Immature natural killer cell (primary cell): Measurements from ENCODE around the gene VCX2. TPM values are rescaled to one million over a fixed set of nuclear protein-coding genes. Genes with fewer than 3 reads are reported as not detected.
"Not testable (repeated sequence)": the region's sequence is repeated elsewhere in the genome, so short reads cannot be mapped to it uniquely, and the experiment has no call there.

Source experiments
- DNase-seq, 3 donors: peaks; one replicate each; pipeline ENCODE4 v3.0.0; 2022; ENCODE audit warnings: mixed read lengths in 1 of 3
- H3K27ac Mint-ChIP-seq, 6 donors: one replicate each; pipeline ENCODE4 v1.8.0; 2020; ENCODE audit warnings: mixed read lengths in 6 of 6, mild to moderate bottlenecking in 5 of 6, inconsistent platforms in 4 of 6, moderate library complexity in 3 of 6
- H3K27me3 Mint-ChIP-seq, 3 donors: one replicate each; pipeline ENCODE4 v1.8.0; 2020 to 2021; ENCODE audit warnings: low read depth in 3 of 3, mild to moderate bottlenecking in 3 of 3, mixed read lengths in 3 of 3, moderate library complexity in 3 of 3, inconsistent platforms in 1 of 3
- H3K36me3 Mint-ChIP-seq, 3 donors: one replicate each; pipeline ENCODE4 v1.8.0; 2020; ENCODE audit warnings: mixed read lengths in 3 of 3, inconsistent platforms in 2 of 3, mild to moderate bottlenecking in 2 of 3
- H3K4me1 Mint-ChIP-seq, 2 donors: one replicate each; pipeline ENCODE4 v1.8.0; 2020; ENCODE audit warnings: inconsistent platforms in 2 of 2, mild to moderate bottlenecking in 2 of 2, mixed read lengths in 2 of 2, moderate library complexity in 1 of 2
- H3K4me3 Mint-ChIP-seq, 5 donors: one replicate each; pipeline ENCODE4 v1.8.0; 2020; ENCODE audit warnings: mild to moderate bottlenecking in 5 of 5, mixed read lengths in 5 of 5, inconsistent platforms in 3 of 5, moderate library complexity in 3 of 5
- H3K9me3 Mint-ChIP-seq, 6 donors: one replicate each; pipeline ENCODE4 v1.8.0; 2020; ENCODE audit warnings: mild to moderate bottlenecking in 6 of 6, mixed read lengths in 6 of 6, inconsistent platforms in 4 of 6, moderate library complexity in 3 of 6
- polyA plus RNA-seq, 3 donors: library from polyadenylated mRNA; unstranded; fragments of 300-500 nt; fragmentation: Illumina TruSeq; gene quantifications; one replicate each; pipeline ENCODE4 v1.2.3, GENCODE V29; 2021

The VCX2 gene
- polyA plus RNA-seq, 3 donors from 2014 or later = not detected

GRCh38 chrX:8144925-8145324 is 26.1 kb downstream of the VCX2 start:
- Mint-ChIP-seq H3K4me3 (no peak overlapping the region), H3K4me1 (no peaks in the 10 kb centered on the region), H3K27me3 (peaks cover 0 to 3% (median 2%) of the 10 kb centered on the region in 3 donors), H3K9me3 (peaks cover 0 to 18% (median 6%) of the 10 kb centered on the region in 6 donors), H3K36me3 (peaks cover 0 to 3% (median 0%) of the 10 kb centered on the region in 3 donors), H3K27ac (no peak overlapping the region)
- DNase-seq = no peak

GRCh38 chrX:8141896-8142295 is 29.2 kb downstream of the VCX2 start:
- Mint-ChIP-seq H3K4me3 (no peak overlapping the region), H3K36me3 (peaks cover 0 to 3% (median 0%) of the 10 kb centered on the region in 3 donors), H3K27ac (no peak overlapping the region), H3K27me3 (peaks cover 0 to 3% (median 2%) of the 10 kb centered on the region in 3 donors), H3K9me3 (peaks cover 0 to 4% (median under 1%) of the 10 kb centered on the region in 6 donors), H3K4me1 (no peaks in the 10 kb centered on the region)
- no peak for DNase-seq

- peaks cover 0 to 3% (median 0%) of the 10 kb centered on the region in 3 donors for H3K36me3 Mint-ChIP-seq
- H3K9me3 Mint-ChIP-seq = peaks cover 0 to 4% (median under 1%) of the 10 kb centered on the region in 6 donors
- DNase-seq = no peak
- no peak overlapping the region for H3K27ac Mint-ChIP-seq
- H3K4me3 Mint-ChIP-seq = no peak overlapping the region
- H3K4me1 Mint-ChIP-seq = no peaks in the 10 kb centered on the region
- H3K27me3 Mint-ChIP-seq = peaks cover 0 to 3% (median 2%) of the 10 kb centered on the region in 3 donors
Observed at GRCh38 chrX:8140986-8141744, 29.9 kb downstream of the VCX2 start.

- H3K36me3 Mint-ChIP-seq = peaks cover 0 to 3% (median 0%) of the 10 kb centered on the region in 3 donors
- no peaks in the 10 kb centered on the region for H3K4me1 Mint-ChIP-seq
- peaks cover 0 to 2% (median 0%) of the 10 kb centered on the region in 3 donors for H3K27me3 Mint-ChIP-seq
- H3K9me3 Mint-ChIP-seq = peaks cover 0 to 2% (median under 1%) of the 10 kb centered on the region in 6 donors
- no peak for DNase-seq
- no peak overlapping the region for H3K27ac Mint-ChIP-seq
- H3K4me3 Mint-ChIP-seq = no peak overlapping the region
Observed at GRCh38 chrX:8139716-8140115, 31.4 kb downstream of the VCX2 start.

GRCh38 chrX:8138252-8138651 is 32.8 kb downstream of the VCX2 start:
- DNase-seq = no peak
- H3K4me1 Mint-ChIP-seq = no peaks in the 10 kb centered on the region
- H3K4me3 Mint-ChIP-seq = no peak overlapping the region
- H3K36me3 Mint-ChIP-seq = no peaks in the 10 kb centered on the region
- no peak overlapping the region for H3K27ac Mint-ChIP-seq
- H3K9me3 Mint-ChIP-seq = peaks cover 0 to 16% (median 4%) of the 10 kb centered on the region in 6 donors
- H3K27me3 Mint-ChIP-seq = peaks cover 0 to 2% (median 2%) of the 10 kb centered on the region in 3 donors

- H3K27ac Mint-ChIP-seq = no peak overlapping the region
- H3K4me3 Mint-ChIP-seq = no peak overlapping the region
- no peak for DNase-seq
- H3K9me3 Mint-ChIP-seq = peaks cover 0 to 8% (median 0%) of the 10 kb centered on the region in 6 donors
- peaks cover 0 to 4% (median 0%) of the 10 kb centered on the region in 3 donors for H3K27me3 Mint-ChIP-seq
- H3K4me1 Mint-ChIP-seq = no peaks in the 10 kb centered on the region
- no peaks in the 10 kb centered on the region for H3K36me3 Mint-ChIP-seq
Observed at GRCh38 chrX:8126648-8127047, 44.4 kb downstream of the VCX2 start.

GRCh38 chrX:8126092-8126491 is 45.0 kb downstream of the VCX2 start:
- Mint-ChIP-seq H3K27me3 (peaks cover 0 to 4% (median 0%) of the 10 kb centered on the region in 3 donors), H3K9me3 (peaks cover 0 to 6% (median 0%) of the 10 kb centered on the region in 6 donors), H3K36me3 (no peaks in the 10 kb centered on the region), H3K4me1 (no peaks in the 10 kb centered on the region), H3K27ac (no peak overlapping the region), H3K4me3 (no peak overlapping the region)
- DNase-seq = no peak

- no peak for DNase-seq
- Mint-ChIP-seq H3K27ac (no peak overlapping the region), H3K9me3 (peaks cover 0 to 6% (median 0%) of the 10 kb centered on the region in 6 donors), H3K27me3 (peaks cover 0 to 4% (median 0%) of the 10 kb centered on the region in 3 donors), H3K4me1 (no peaks in the 10 kb centered on the region), H3K4me3 (no peak overlapping the region), H3K36me3 (no peaks in the 10 kb centered on the region)
Observed at GRCh38 chrX:8125566-8125965, 45.5 kb downstream of the VCX2 start.

GRCh38 chrX:8122538-8122937 is 48.5 kb downstream of the VCX2 start:
- Mint-ChIP-seq H3K4me3 (no peak overlapping the region), H3K4me1 (no peaks in the 10 kb centered on the region), H3K27me3 (peaks cover 0 to 3% (median 0%) of the 10 kb centered on the region in 3 donors), H3K9me3 (peaks cover 0 to 10% (median 0%) of the 10 kb centered on the region in 6 donors), H3K27ac (no peak overlapping the region), H3K36me3 (no peaks in the 10 kb centered on the region)
- no peak for DNase-seq

- H3K4me3 Mint-ChIP-seq, H3K36me3 Mint-ChIP-seq, H3K9me3 Mint-ChIP-seq, H3K4me1 Mint-ChIP-seq, DNase-seq, H3K27ac Mint-ChIP-seq, H3K27me3 Mint-ChIP-seq: not testable (repeated sequence)
Observed at GRCh38 chrX:8121391-8121790, 49.7 kb downstream of the VCX2 start.

Other genes with a start within 250 kb of the VCX2 start
- gene PNPLA4, start 243.9 kb downstream of the VCX2 start, polyA plus RNA-seq = 10 to 100 TPM in 2 of 3 donors, 1 to 10 TPM in 1; 2.9 to 18.1 (median 11.9) TPM